H1 (cell line): ENCODE results near the gene MYL5. TPM values are rescaled to one million over a fixed set of nuclear protein-coding genes. Genes with fewer than 3 reads are reported as not detected.
A peak's percentile ranks its signal among the peaks of the same experiment; 100 is the strongest.

Experiments used
- CTCF ChIA-PET: fragments of 300-600 bp; sonication (Branson Sonifier 250); formaldehyde crosslinking; loops from one replicate; lab custom pipeline; 2021; ENCODE audit not compliant: partially characterized antibody; lab: Charles Lee
- POLR2A ChIA-PET: fragments of 300-600 bp; sonication (Branson Sonifier 250); formaldehyde crosslinking; loops from one replicate; lab custom pipeline; 2021; ENCODE audit warnings: inconsistent platforms; ENCODE audit not compliant: partially characterized antibody; lab: Charles Lee
- DNase-seq, 2 experiments: peaks; one replicate each; pipeline versions ENCODE4 v3.0.0 to v3.0.0-alpha.2; 2010 to 2022; ENCODE audit warnings: low spot score in 2 of 2, low read depth in 1 of 2, mixed read lengths in 1 of 2
- FAIRE-seq: peaks from 2 replicates; lab custom pipeline; 2011; peaks lifted over from hg19 to GRCh38; lab: Jason Lieb, UNC
- H2AFZ ChIP-seq: 2 replicates; pipeline ENCODE4 v1.8.1; 2012; ENCODE audit warnings: low read length, inconsistent platforms
- H2AK5ac ChIP-seq: 2 replicates; pipeline ENCODE4 v1.6.1; 2013; ENCODE audit warnings: low read depth, low read length
- H2BK120ac ChIP-seq: replicated peaks from 2 replicates; pipeline ENCODE3; 2013; ENCODE audit warnings: low read depth, low read length, inconsistent platforms
- H2BK12ac ChIP-seq: 2 replicates; pipeline ENCODE4 v1.6.1; 2013; ENCODE audit warnings: low read depth, low read length
- H2BK15ac ChIP-seq: 2 replicates; pipeline ENCODE4 v1.6.1; 2013; ENCODE audit warnings: low read length
- H2BK20ac ChIP-seq: 2 replicates; pipeline ENCODE4 v1.6.1; 2013; ENCODE audit warnings: low read length
- H2BK5ac ChIP-seq: 2 replicates; pipeline ENCODE4 v1.6.1; 2013; ENCODE audit warnings: low read depth, low read length
- H3K14ac ChIP-seq: 2 replicates; pipeline ENCODE4 v1.6.1; 2013; ENCODE audit warnings: inconsistent platforms; ENCODE audit not compliant: insufficient read length
- H3K18ac ChIP-seq: 2 replicates; pipeline ENCODE4 v1.6.1; 2013; ENCODE audit warnings: low read length; ENCODE audit errors: extremely low read depth
- H3K23ac ChIP-seq: 2 replicates; pipeline ENCODE4 v1.6.1; 2013; ENCODE audit warnings: inconsistent platforms; ENCODE audit not compliant: insufficient read length
- H3K23me2 ChIP-seq: 2 replicates; pipeline ENCODE4 v1.6.1; 2013; ENCODE audit warnings: low read depth, low read length
- H3K27ac ChIP-seq: 2 replicates; pipeline ENCODE4 v1.6.1; 2011; ENCODE audit warnings: low read depth, low read length, inconsistent platforms
- H3K27me3 ChIP-seq, 4 experiments: replicated peaks in 1 of 4; 1 replicate in 1 of 4; 2 replicates in 3 of 4; pipeline versions ENCODE4 v1.6.1 to v1.8.1; 2011 to 2013; ENCODE audit warnings: low read length in 3 of 4, mild to moderate bottlenecking in 3 of 4, inconsistent platforms in 2 of 4, mixed read lengths in 2 of 4, moderate library complexity in 1 of 4; ENCODE audit not compliant: control insufficient read depth in 3 of 4, insufficient read depth in 3 of 4; ENCODE audit errors: extremely low read depth in 1 of 4
- H3K36me3 ChIP-seq, 4 experiments: 2 replicates each; pipeline versions ENCODE4 v1.6.1 to v1.8.1; 2011 to 2013; ENCODE audit warnings: mild to moderate bottlenecking in 4 of 4, low read length in 3 of 4, moderate library complexity in 2 of 4, control low read depth in 1 of 4, inconsistent platforms in 1 of 4; ENCODE audit not compliant: insufficient read depth in 4 of 4, control insufficient read depth in 2 of 4
- H3K4ac ChIP-seq: replicated peaks from 2 replicates; pipeline ENCODE3; 2013; ENCODE audit warnings: low read length, low read depth, mixed read lengths, inconsistent platforms; ENCODE audit not compliant: insufficient read length
- H3K4me1 ChIP-seq, 4 experiments: replicated peaks in 1 of 4; 1 replicate in 1 of 4; 2 replicates in 3 of 4; pipeline versions ENCODE4 v1.6.1 to v1.8.1; 2011 to 2013; ENCODE audit warnings: low read length in 3 of 4, inconsistent platforms in 2 of 4, mixed read lengths in 1 of 4; ENCODE audit not compliant: insufficient read depth in 4 of 4, control insufficient read depth in 3 of 4
- H3K4me2 ChIP-seq, 2 experiments: 2 replicates each; pipeline versions ENCODE4 v1.6.1 to v1.8.1; 2011 to 2013; ENCODE audit warnings: low read depth in 2 of 2, low read length in 2 of 2, control low read depth in 1 of 2, inconsistent platforms in 1 of 2, mild to moderate bottlenecking in 1 of 2; ENCODE audit not compliant: insufficient read depth in 1 of 2
- H3K4me3 ChIP-seq, 4 experiments: fragments of 200-600, 300-600 bp in 1 of 4; sonication (generic), shearing (Covaris generic), sonication (Bioruptor Twin) in 1 of 4; 2 replicates each; pipeline versions ENCODE4 v1.5.1 to v1.8.1; 2011 to 2016; ENCODE audit warnings: low read length in 4 of 4, low read depth in 3 of 4, control low read depth in 2 of 4, inconsistent platforms in 2 of 4, mild to moderate bottlenecking in 2 of 4, mixed read lengths in 1 of 4, moderate library complexity in 1 of 4; ENCODE audit not compliant: insufficient read depth in 2 of 4; ENCODE audit errors: extremely low read depth in 1 of 4
- H3K56ac ChIP-seq: replicated peaks from 2 replicates; pipeline ENCODE3; 2013; ENCODE audit warnings: low read depth, mild to moderate bottlenecking, mixed read lengths, low read length, inconsistent platforms; ENCODE audit not compliant: insufficient read length
- H3K79me1 ChIP-seq: 2 replicates; pipeline ENCODE4 v1.6.1; 2013; ENCODE audit warnings: low read depth, low read length, control low read depth
- H3K79me2 ChIP-seq, 2 experiments: 2 replicates each; pipeline versions ENCODE4 v1.6.1 to v1.8.1; 2012 to 2013; ENCODE audit warnings: low read length in 2 of 2, mild to moderate bottlenecking in 2 of 2, inconsistent platforms in 1 of 2; ENCODE audit not compliant: insufficient read depth in 2 of 2, control insufficient read depth in 1 of 2
- H3K9ac ChIP-seq, 4 experiments: replicated peaks in 1 of 4; 1 replicate in 1 of 4; 2 replicates in 3 of 4; pipeline versions ENCODE4 v1.6.1 to v1.8.1; 2011 to 2013; ENCODE audit warnings: low read depth in 3 of 4, low read length in 3 of 4, control low read depth in 2 of 4, mild to moderate bottlenecking in 2 of 4, moderate library complexity in 2 of 4, inconsistent platforms in 1 of 4; ENCODE audit errors: extremely low read depth in 1 of 4
- H3K9me3 ChIP-seq, 2 experiments: 2 replicates each; pipeline versions ENCODE4 v1.6.1 to v1.8.1; 2012 to 2013; ENCODE audit warnings: mild to moderate bottlenecking in 2 of 2, moderate library complexity in 2 of 2, control low read depth in 1 of 2, inconsistent platforms in 1 of 2, low read depth in 1 of 2, low read length in 1 of 2, mixed read lengths in 1 of 2; ENCODE audit not compliant: insufficient read depth in 2 of 2
- H4K20me1 ChIP-seq, 2 experiments: replicated peaks in 1 of 2; 2 replicates each; pipeline versions ENCODE3 to v1.8.1; 2011 to 2013; ENCODE audit warnings: inconsistent platforms in 2 of 2, low read length in 2 of 2, mild to moderate bottlenecking in 1 of 2; ENCODE audit not compliant: insufficient read depth in 2 of 2, control insufficient read depth in 1 of 2
- H4K5ac ChIP-seq: 2 replicates; pipeline ENCODE4 v1.6.1; 2013; ENCODE audit warnings: low read length, low read depth, mixed read lengths, inconsistent platforms; ENCODE audit not compliant: insufficient read length
- H4K8ac ChIP-seq: 2 replicates; pipeline ENCODE4 v1.8.0; 2013; ENCODE audit warnings: mild to moderate bottlenecking, moderate library complexity, low read length, inconsistent platforms; ENCODE audit not compliant: insufficient read depth; ENCODE audit errors: extremely low read depth
- H4K91ac ChIP-seq: replicated peaks from 2 replicates; pipeline ENCODE3; 2013; ENCODE audit warnings: low read length, mixed read lengths, inconsistent platforms; ENCODE audit not compliant: insufficient read length
- WGBS, 2 experiments: shearing (Covaris generic) in 1 of 2; methylation state at CpG; one replicate each; pipeline versions ENCODE4 v1.1.6 to v1.1.7; 2013 to 2015; ENCODE audit warnings: low lambda C conversion rate in 2 of 2, mixed read lengths in 2 of 2, inconsistent platforms in 1 of 2, low coverage in 1 of 2, missing lambda C conversion rate in 1 of 2; ENCODE audit not compliant: insufficient replicate concordance in 2 of 2, insufficient coverage in 1 of 2, insufficient read length in 1 of 2; ENCODE audit errors: extremely low coverage in 1 of 2, missing lambda C conversion rate in 1 of 2; 5-methylcytosine and 5-hydroxymethylcytosine counted together
- polyA plus RNA-seq, 7 experiments: library from polyadenylated mRNA; depleted of rRNA in 3 of 7; stranded (reverse) in 5 of 7; unstranded in 2 of 7; fragments of >200 nt in 5 of 7; fragments of 200-250 nt in 2 of 7; gene quantifications; 1 replicate in 5 of 7; 2 replicates in 1 of 7; 4 replicates in 1 of 7; pipeline versions ENCODE4 v1.2.1 to v1.2.3, GENCODE V29; 2011 to 2013; ENCODE audit warnings: missing spikeins in 2 of 7, mixed read lengths in 2 of 7
- total RNA-seq: library from RNA; stranded (reverse); fragmentation: NEBNext Ultra II Directional; extraction: Animal tissue kit (Norgen Biotek cat#: 25700); gene quantifications from 2 replicates; pipeline ENCODE4 v1.2.1, GENCODE V29; 2021

MYL5 gene
- total and polyA plus RNA-seq, 2 of the 8 experiments (the other 6 are each of a cell fraction or from before 2014, with no cell fraction given): 5.7 to 6.8 TPM

DNA sequence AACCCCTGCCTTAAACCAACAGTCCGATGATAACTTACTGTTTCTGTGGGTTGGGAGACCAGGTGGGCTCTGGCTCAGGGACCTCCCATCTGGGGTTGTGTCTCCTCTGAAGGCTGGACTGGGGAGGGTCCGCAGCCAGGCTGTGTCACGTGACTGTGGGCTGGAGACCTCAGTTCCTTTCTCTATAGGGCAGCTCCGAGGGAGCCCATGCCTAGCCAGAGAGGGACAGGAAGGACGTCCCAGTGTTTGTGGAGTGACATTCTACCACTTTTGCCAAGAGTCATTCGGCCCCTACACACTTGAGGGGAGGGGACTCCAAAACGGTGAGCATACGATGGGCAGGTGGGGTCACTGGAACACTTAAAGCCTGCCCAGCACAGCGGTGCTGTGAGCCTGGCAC, 35.8 kb downstream of the MYL5 start:
- H3K27me3 ChIP-seq: peaks cover 0 to 1% (median 0%) of the 10 kb centered on the region in 4 experiments; a peak in 3 of 7 replicates
- peaks cover 16 to 82% of the 10 kb centered on the region in 2 experiments for H3K79me2 ChIP-seq
- no peak overlapping the region for H3K56ac ChIP-seq
- H4K5ac ChIP-seq: no peak overlapping the region
- no peak overlapping the region; a peak in 1 of 7 replicates for H3K9ac ChIP-seq
- H3K4me2 ChIP-seq: no peak overlapping the region
- H3K14ac ChIP-seq: no peak overlapping the region
- H3K27ac ChIP-seq: no peak overlapping the region
- peaks cover 28% of the 10 kb centered on the region for H3K79me1 ChIP-seq
- no peaks in the 10 kb centered on the region for H3K9me3 ChIP-seq
- H3K4me3 ChIP-seq: no peak overlapping the region
- H2AFZ ChIP-seq: no peak overlapping the region
- H3K23ac ChIP-seq: no peak overlapping the region
- H2AK5ac ChIP-seq: no peak overlapping the region
- no peak overlapping the region for H3K18ac ChIP-seq
- no peak overlapping the region for H2BK120ac ChIP-seq
- no peak overlapping the region for H4K91ac ChIP-seq
- H3K4ac ChIP-seq: no peak overlapping the region
- 93% methylated on average over 9 of the region's 9 CpGs; no CpG with 5 or more reads in 1 of the 2 experiments for WGBS, 2 experiments
- H4K8ac ChIP-seq: peak overlapping the region; percentile 1; the same call in 1 of the 2 replicates
- FAIRE-seq (no peak), DNase-seq (no peak)
- H3K4me1 ChIP-seq: peaks cover 0 to 7% (median 5%) of the 10 kb centered on the region in 4 experiments; a peak in 5 of 7 replicates
- ChIA-PET CTCF (interaction anchor here (0.9 to 1.0 kb wide), 2 partner anchors 29 to 181 kb away, joined by 3 read pairs; no protein-coding TSS in a partner anchor), POLR2A (interaction anchor here (0.8 to 2.2 kb wide), 5 partner anchors 9 to 14 kb away, joined by 3 to 6 read pairs (median 3); no protein-coding TSS in a partner anchor)
- peaks cover 7% of the 10 kb centered on the region; the same call in 1 of the 2 replicates for H3K23me2 ChIP-seq
- peaks cover 17 to 41% of the 10 kb centered on the region in 2 experiments for H4K20me1 ChIP-seq
- H2BK5ac ChIP-seq: no peak overlapping the region
- H3K36me3 ChIP-seq: peaks cover 0 to 6% (median 0%) of the 10 kb centered on the region in 4 experiments; a peak in 2 of 8 replicates
- H2BK12ac ChIP-seq: no peak overlapping the region
- H2BK15ac ChIP-seq: no peak overlapping the region
- H2BK20ac ChIP-seq: no peak overlapping the region
